ENCODE results near the gene GUCY2C. TPM values are rescaled to one million over a fixed set of nuclear protein-coding genes. Genes with fewer than 3 reads are reported as not detected.

Gene GUCY2C
- total RNA-seq, 2 experiments from 2014 or later = 0.16 to 0.32 TPM

GRCh38 chr12:14619741-14620501 lies 76.5 kb downstream of the GUCY2C start:
- TF ChIP-seq, protein P1, sequence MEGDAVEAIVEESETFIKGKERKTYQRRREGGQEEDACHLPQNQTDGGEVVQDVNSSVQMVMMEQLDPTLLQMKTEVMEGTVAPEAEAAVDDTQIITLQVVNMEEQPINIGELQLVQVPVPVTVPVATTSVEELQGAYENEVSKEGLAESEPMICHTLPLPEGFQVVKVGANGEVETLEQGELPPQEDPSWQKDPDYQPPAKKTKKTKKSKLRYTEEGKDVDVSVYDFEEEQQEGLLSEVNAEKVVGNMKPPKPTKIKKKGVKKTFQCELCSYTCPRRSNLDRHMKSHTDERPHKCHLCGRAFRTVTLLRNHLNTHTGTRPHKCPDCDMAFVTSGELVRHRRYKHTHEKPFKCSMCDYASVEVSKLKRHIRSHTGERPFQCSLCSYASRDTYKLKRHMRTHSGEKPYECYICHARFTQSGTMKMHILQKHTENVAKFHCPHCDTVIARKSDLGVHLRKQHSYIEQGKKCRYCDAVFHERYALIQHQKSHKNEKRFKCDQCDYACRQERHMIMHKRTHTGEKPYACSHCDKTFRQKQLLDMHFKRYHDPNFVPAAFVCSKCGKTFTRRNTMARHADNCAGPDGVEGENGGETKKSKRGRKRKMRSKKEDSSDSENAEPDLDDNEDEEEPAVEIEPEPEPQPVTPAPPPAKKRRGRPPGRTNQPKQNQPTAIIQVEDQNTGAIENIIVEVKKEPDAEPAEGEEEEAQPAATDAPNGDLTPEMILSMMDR (conservative IDR thresholded peaks at IDR 0.05; ENCODE audit: low read length) = no peak
- no peak for TF ChIP-seq EZH2phosphoT487 (IDR thresholded peaks at IDR 0.05; ENCODE audit: borderline replicate concordance, low read depth, low read length)
- no peaks in the 10 kb centered on the region for H3K79me2 ChIP-seq (ENCODE audit: insufficient read depth, low read depth, low read length)
- intact Hi-C loops (cut with micrococcal nuclease; ENCODE audit: unreplicated experiment) = loop anchor here (1.0 to 10.0 kb wide), 5 partner anchors 106 to 1895 kb away; partner anchors contain the start of gene ARHGDIB
- H3K36me3 ChIP-seq (ENCODE audit: insufficient read depth, low read length) = peaks cover 19% of the 10 kb centered on the region
- H2AFZ ChIP-seq (ENCODE audit: low read length) = peak overlapping the region; percentile 64
- H3K9me3 ChIP-seq (ENCODE audit: low read length) = peaks cover 41% of the 10 kb centered on the region; the same call in 1 of the 2 replicates
- BruUV-seq (replicated peaks) = no TSS peak
- ChIA-PET POLR2A (interaction anchor here (0.6 to 1.9 kb wide), 13 partner anchors 9 to 926 kb away, joined by 3 to 8 read pairs (median 3); a partner anchor contains a TSS), CTCF (ENCODE audit: unreplicated experiment) (interaction anchor here (1.0 kb wide), 1 partner anchor 106 kb away, joined by 4 read pairs; no protein-coding TSS in a partner anchor)
- no peak for DNase-seq (ENCODE audit: low spot score)
- H3K4me3 ChIP-seq (ENCODE audit: low read depth, low read length, poor library complexity, severe bottlenecking) = no peak overlapping the region
- H3K27ac ChIP-seq (ENCODE audit: low read depth, low read length, poor library complexity, severe bottlenecking) = peak overlapping the region; percentile 52
- peaks cover 57% of the 10 kb centered on the region for H3K4me1 ChIP-seq (ENCODE audit: insufficient read depth, low read length, poor library complexity, severe bottlenecking)
- H4K20me1 ChIP-seq (ENCODE audit: insufficient read depth, low read length) = no peaks in the 10 kb centered on the region
- no peaks in the 10 kb centered on the region for H3K9me2 ChIP-seq (ENCODE audit: insufficient read depth, low read length)
- peak overlapping the region; percentile 33 for H3K4me2 ChIP-seq (ENCODE audit: low read length)

GRCh38 chr12:14618983-14619382 lies 77.4 kb downstream of the GUCY2C start:
- no peak for TF ChIP-seq EZH2phosphoT487 (IDR thresholded peaks at IDR 0.05; ENCODE audit: borderline replicate concordance, low read depth, low read length)
- TF ChIP-seq, protein P1 (conservative IDR thresholded peaks at IDR 0.05; ENCODE audit: low read length) = peak; percentile 88
- no peaks in the 10 kb centered on the region for H3K9me2 ChIP-seq (ENCODE audit: insufficient read depth, low read length)
- H3K4me3 ChIP-seq (ENCODE audit: low read depth, low read length, poor library complexity, severe bottlenecking) = no peak overlapping the region
- peak; percentile 65 for DNase-seq (ENCODE audit: low spot score)
- no peaks in the 10 kb centered on the region for H4K20me1 ChIP-seq (ENCODE audit: insufficient read depth, low read length)
- peak overlapping the region; percentile 64; the same call in 1 of the 2 replicates for H2AFZ ChIP-seq (ENCODE audit: low read length)
- intact Hi-C loops (cut with micrococcal nuclease; ENCODE audit: unreplicated experiment) = loop anchor here (1.0 to 10.0 kb wide), 5 partner anchors 105 to 1894 kb away; partner anchors contain the start of gene ARHGDIB
- ChIA-PET CTCF (ENCODE audit: unreplicated experiment) (no interaction called here), POLR2A (interaction anchor here (0.6 to 1.9 kb wide), 7 partner anchors 10 to 927 kb away, joined by 3 to 8 read pairs (median 3); a partner anchor contains a TSS)
- H3K27ac ChIP-seq (ENCODE audit: low read depth, low read length, poor library complexity, severe bottlenecking) = peak overlapping the region; percentile 52
- peaks cover 19% of the 10 kb centered on the region for H3K36me3 ChIP-seq (ENCODE audit: insufficient read depth, low read length)
- no TSS peak for BruUV-seq (replicated peaks)
- H3K4me2 ChIP-seq (ENCODE audit: low read length) = peak overlapping the region; percentile 33; the same call in 1 of the 2 replicates
- H3K9me3 ChIP-seq (ENCODE audit: low read length) = peaks cover 41% of the 10 kb centered on the region; the same call in 1 of the 2 replicates
- H3K4me1 ChIP-seq (ENCODE audit: insufficient read depth, low read length, poor library complexity, severe bottlenecking) = peaks cover 66% of the 10 kb centered on the region
- H3K79me2 ChIP-seq (ENCODE audit: insufficient read depth, low read depth, low read length) = no peaks in the 10 kb centered on the region
